Panc1 (cell line): ENCODE measurements around the gene FBLN1.

Experiments
- POLR2AphosphoS5 ChIP-seq: IDR thresholded peaks from 2 replicates; pipeline ENCODE4 v1.6.1; 2012; ENCODE audit warnings: mild to moderate bottlenecking, low read depth, low read length, moderate library complexity
- TCF7L2 ChIP-seq: IDR thresholded peaks from 2 replicates; pipeline ENCODE4 v1.6.1; 2011; ENCODE audit warnings: mild to moderate bottlenecking, low read depth, low read length, inconsistent platforms
- TF ChIP-seq, protein P1 (sequence below): fragments of 450-650 bp; IDR thresholded peaks from 2 replicates; pipeline ENCODE4 v1.5.1; 2017; ENCODE audit warnings: mild to moderate bottlenecking
- TF ChIP-seq, protein P2 (sequence below), 2 experiments: IDR thresholded peaks; 2 replicates each; pipeline ENCODE4 v1.6.1; 2011 to 2012; ENCODE audit warnings: low read depth in 2 of 2, control low read depth in 1 of 2, low read length in 1 of 2, mild to moderate bottlenecking in 1 of 2, moderate library complexity in 1 of 2; ENCODE audit not compliant: insufficient read depth in 1 of 2

DNA sequence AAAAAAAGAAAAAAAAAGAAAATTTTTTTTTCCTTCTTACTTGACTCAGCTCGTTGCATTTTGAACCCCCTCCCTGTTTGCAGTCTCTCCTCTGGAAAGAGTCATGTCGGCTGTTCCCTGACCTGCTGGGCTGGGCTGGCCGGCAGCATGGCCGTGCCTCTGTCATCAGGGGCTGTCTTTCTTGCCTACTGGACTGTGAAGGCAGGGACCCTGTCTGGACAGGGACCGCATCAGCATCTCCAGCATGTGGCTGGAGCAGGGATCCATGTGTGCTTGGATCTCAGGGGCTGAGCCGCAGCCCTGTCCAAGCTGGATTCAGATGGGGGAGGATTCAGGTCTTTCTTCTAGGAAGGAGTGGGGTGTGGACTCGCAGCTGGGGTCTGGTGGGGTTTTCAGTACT, 15.5 kb downstream of the FBLN1 start:
- TF ChIP-seq, protein P1, sequence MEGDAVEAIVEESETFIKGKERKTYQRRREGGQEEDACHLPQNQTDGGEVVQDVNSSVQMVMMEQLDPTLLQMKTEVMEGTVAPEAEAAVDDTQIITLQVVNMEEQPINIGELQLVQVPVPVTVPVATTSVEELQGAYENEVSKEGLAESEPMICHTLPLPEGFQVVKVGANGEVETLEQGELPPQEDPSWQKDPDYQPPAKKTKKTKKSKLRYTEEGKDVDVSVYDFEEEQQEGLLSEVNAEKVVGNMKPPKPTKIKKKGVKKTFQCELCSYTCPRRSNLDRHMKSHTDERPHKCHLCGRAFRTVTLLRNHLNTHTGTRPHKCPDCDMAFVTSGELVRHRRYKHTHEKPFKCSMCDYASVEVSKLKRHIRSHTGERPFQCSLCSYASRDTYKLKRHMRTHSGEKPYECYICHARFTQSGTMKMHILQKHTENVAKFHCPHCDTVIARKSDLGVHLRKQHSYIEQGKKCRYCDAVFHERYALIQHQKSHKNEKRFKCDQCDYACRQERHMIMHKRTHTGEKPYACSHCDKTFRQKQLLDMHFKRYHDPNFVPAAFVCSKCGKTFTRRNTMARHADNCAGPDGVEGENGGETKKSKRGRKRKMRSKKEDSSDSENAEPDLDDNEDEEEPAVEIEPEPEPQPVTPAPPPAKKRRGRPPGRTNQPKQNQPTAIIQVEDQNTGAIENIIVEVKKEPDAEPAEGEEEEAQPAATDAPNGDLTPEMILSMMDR = no peak
- TF ChIP-seq POLR2AphosphoS5 (no peak), TCF7L2 (no peak)
- TF ChIP-seq, protein P2, sequence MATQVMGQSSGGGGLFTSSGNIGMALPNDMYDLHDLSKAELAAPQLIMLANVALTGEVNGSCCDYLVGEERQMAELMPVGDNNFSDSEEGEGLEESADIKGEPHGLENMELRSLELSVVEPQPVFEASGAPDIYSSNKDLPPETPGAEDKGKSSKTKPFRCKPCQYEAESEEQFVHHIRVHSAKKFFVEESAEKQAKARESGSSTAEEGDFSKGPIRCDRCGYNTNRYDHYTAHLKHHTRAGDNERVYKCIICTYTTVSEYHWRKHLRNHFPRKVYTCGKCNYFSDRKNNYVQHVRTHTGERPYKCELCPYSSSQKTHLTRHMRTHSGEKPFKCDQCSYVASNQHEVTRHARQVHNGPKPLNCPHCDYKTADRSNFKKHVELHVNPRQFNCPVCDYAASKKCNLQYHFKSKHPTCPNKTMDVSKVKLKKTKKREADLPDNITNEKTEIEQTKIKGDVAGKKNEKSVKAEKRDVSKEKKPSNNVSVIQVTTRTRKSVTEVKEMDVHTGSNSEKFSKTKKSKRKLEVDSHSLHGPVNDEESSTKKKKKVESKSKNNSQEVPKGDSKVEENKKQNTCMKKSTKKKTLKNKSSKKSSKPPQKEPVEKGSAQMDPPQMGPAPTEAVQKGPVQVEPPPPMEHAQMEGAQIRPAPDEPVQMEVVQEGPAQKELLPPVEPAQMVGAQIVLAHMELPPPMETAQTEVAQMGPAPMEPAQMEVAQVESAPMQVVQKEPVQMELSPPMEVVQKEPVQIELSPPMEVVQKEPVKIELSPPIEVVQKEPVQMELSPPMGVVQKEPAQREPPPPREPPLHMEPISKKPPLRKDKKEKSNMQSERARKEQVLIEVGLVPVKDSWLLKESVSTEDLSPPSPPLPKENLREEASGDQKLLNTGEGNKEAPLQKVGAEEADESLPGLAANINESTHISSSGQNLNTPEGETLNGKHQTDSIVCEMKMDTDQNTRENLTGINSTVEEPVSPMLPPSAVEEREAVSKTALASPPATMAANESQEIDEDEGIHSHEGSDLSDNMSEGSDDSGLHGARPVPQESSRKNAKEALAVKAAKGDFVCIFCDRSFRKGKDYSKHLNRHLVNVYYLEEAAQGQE (IDR thresholded peaks at IDR 0.05; ENCODE audit: insufficient read depth in 1 of 2, low read depth in 2 of 2, low read length in 1 of 2) = no peak
